Caco-2 (cell line): ENCODE measurements around the gene MBOAT7. TPM values are rescaled to one million over a fixed set of nuclear protein-coding genes. Genes with fewer than 3 reads are reported as not detected.

ENCODE experiments used
- BruUV-seq: library from RNA; stranded (reverse); fragments of 400-500 nt; replicated peaks from 2 replicates; lab custom pipeline; 2021; lab: Mats Ljungman, UMichigan
- CTCF ChIA-PET: fragments of 300-600 bp; sonication (Branson Sonifier 250); formaldehyde crosslinking; loops from one replicate; lab custom pipeline; 2022; ENCODE audit warnings: antibody characterized with exemption; lab: Charles Lee
- POLR2A ChIA-PET: fragments of 300-600 bp; sonication (Branson Sonifier 250); formaldehyde crosslinking; loops from one replicate; lab custom pipeline; 2022; ENCODE audit warnings: antibody characterized with exemption; lab: Charles Lee
- DNase-seq, 2 experiments: peaks; one replicate each; pipeline versions ENCODE4 v3.0.0 to v3.0.0-alpha.2; 2020 to 2022
- H3K27me3 ChIP-seq: replicated peaks from 2 replicates; pipeline ENCODE4 v1.6.0; 2011; ENCODE audit warnings: low read length; ENCODE audit not compliant: control insufficient read depth, insufficient read depth
- H3K36me3 ChIP-seq: 2 replicates; pipeline ENCODE4 v1.5.1; 2011; ENCODE audit warnings: low read length; ENCODE audit not compliant: control insufficient read depth, insufficient read depth
- H3K4me1 ChIP-seq: fragments of 250-450 bp; sonication (Bioruptor Pico); 2 replicates; pipeline ENCODE4 v1.5.1; 2020; ENCODE audit warnings: mild to moderate bottlenecking
- H3K4me3 ChIP-seq: 2 replicates; pipeline ENCODE4 v1.5.1; 2011; ENCODE audit warnings: low read depth, mild to moderate bottlenecking, control low read depth, low read length
- H3K9me3 ChIP-seq: fragments of 250-450 bp; sonication (Bioruptor Pico); 2 replicates; pipeline ENCODE4 v1.5.1; 2020; ENCODE audit warnings: mild to moderate bottlenecking, moderate library complexity
- H3K27ac Mint-ChIP-seq: one replicate; pipeline ENCODE4 v1.8.0; 2022; ENCODE audit warnings: mixed read lengths; ENCODE audit not compliant: unreplicated experiment
- H3K27me3 Mint-ChIP-seq: one replicate; pipeline ENCODE4 v1.8.0; 2022; ENCODE audit warnings: mixed read lengths; ENCODE audit not compliant: insufficient read depth, unreplicated experiment
- H3K36me3 Mint-ChIP-seq: one replicate; pipeline ENCODE4 v1.8.0; 2022; ENCODE audit warnings: mild to moderate bottlenecking, mixed read lengths; ENCODE audit not compliant: insufficient read depth, unreplicated experiment
- H3K4me1 Mint-ChIP-seq: one replicate; pipeline ENCODE4 v1.8.0; 2022; ENCODE audit warnings: low read depth, mixed read lengths; ENCODE audit not compliant: unreplicated experiment
- H3K4me3 Mint-ChIP-seq: one replicate; pipeline ENCODE4 v1.8.0; 2022; ENCODE audit warnings: mild to moderate bottlenecking, moderate library complexity, mixed read lengths; ENCODE audit not compliant: unreplicated experiment
- H3K9me3 Mint-ChIP-seq: one replicate; pipeline ENCODE4 v1.8.0; 2022; ENCODE audit warnings: mixed read lengths; ENCODE audit not compliant: unreplicated experiment
- intact Hi-C: fragments of 100-400 bp; cut with micrococcal nuclease; formaldehyde crosslinking; loops from one replicate; pipeline ENCODE4 v1.10.0; 2022; ENCODE audit not compliant: unreplicated experiment
- total RNA-seq: library from RNA; stranded (reverse); gene quantifications from 2 replicates; pipeline ENCODE4 v1.2.3, GENCODE V29; 2022
- TF ChIP-seq, protein P1 (sequence below), 2 experiments: fragments of 200-600 bp in 1 of 2; IDR thresholded peaks; 1 replicate in 1 of 2; 2 replicates in 1 of 2; pipeline versions ENCODE4 v1.5.1 to v1.8.0; 2011 to 2022; ENCODE audit warnings: antibody characterized with exemption in 1 of 2, control low read depth in 1 of 2, inconsistent platforms in 1 of 2, low read depth in 1 of 2, low read length in 1 of 2, mild to moderate bottlenecking in 1 of 2, moderate library complexity in 1 of 2; ENCODE audit not compliant: insufficient read depth in 1 of 2, severe bottlenecking in 1 of 2, unreplicated experiment in 1 of 2

The MBOAT7 gene
- total RNA-seq, 1 experiment from 2014 or later, result 137 TPM

- no peak overlapping the region for H3K4me3 ChIP-seq
- intact Hi-C loops, result no loop called here
- BruUV-seq, result no TSS peak
- Mint-ChIP-seq H3K27me3 (no peaks in the 10 kb centered on the region), H3K36me3 (peaks cover 87% of the 10 kb centered on the region), H3K4me3 (no peak overlapping the region), H3K27ac (no peak overlapping the region), H3K4me1 (no peaks in the 10 kb centered on the region), H3K9me3 (no peaks in the 10 kb centered on the region)
- no peaks in the 10 kb centered on the region for H3K9me3 ChIP-seq
- DNase-seq, result no peak
- H3K4me1 ChIP-seq, result no peaks in the 10 kb centered on the region
- peaks cover 12% of the 10 kb centered on the region for H3K36me3 ChIP-seq
- ChIA-PET CTCF (no interaction called here), POLR2A (interaction anchor here (0.6 kb wide), 1 partner anchor 8 kb away, joined by 3 read pairs; the partner anchor contains the start of gene CNOT3)
- no peaks in the 10 kb centered on the region for H3K27me3 ChIP-seq
- TF ChIP-seq, protein P1, sequence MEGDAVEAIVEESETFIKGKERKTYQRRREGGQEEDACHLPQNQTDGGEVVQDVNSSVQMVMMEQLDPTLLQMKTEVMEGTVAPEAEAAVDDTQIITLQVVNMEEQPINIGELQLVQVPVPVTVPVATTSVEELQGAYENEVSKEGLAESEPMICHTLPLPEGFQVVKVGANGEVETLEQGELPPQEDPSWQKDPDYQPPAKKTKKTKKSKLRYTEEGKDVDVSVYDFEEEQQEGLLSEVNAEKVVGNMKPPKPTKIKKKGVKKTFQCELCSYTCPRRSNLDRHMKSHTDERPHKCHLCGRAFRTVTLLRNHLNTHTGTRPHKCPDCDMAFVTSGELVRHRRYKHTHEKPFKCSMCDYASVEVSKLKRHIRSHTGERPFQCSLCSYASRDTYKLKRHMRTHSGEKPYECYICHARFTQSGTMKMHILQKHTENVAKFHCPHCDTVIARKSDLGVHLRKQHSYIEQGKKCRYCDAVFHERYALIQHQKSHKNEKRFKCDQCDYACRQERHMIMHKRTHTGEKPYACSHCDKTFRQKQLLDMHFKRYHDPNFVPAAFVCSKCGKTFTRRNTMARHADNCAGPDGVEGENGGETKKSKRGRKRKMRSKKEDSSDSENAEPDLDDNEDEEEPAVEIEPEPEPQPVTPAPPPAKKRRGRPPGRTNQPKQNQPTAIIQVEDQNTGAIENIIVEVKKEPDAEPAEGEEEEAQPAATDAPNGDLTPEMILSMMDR (IDR thresholded peaks at IDR 0.05; ENCODE audit: insufficient read depth in 1 of 2, low read depth in 1 of 2, low read length in 1 of 2, severe bottlenecking in 1 of 2, unreplicated experiment in 1 of 2), result no peak
Measured at GRCh38 chr19:54145541-54146158, 43.7 kb downstream of the MBOAT7 start.

GRCh38 chr19:54142166-54142780, 47.1 kb downstream of the MBOAT7 start:
- peaks cover 12% of the 10 kb centered on the region for H3K36me3 ChIP-seq
- H3K36me3 Mint-ChIP-seq, result peaks cover 70% of the 10 kb centered on the region
- H3K4me1 Mint-ChIP-seq, result no peaks in the 10 kb centered on the region
- no peak overlapping the region for H3K27ac Mint-ChIP-seq
- H3K9me3 Mint-ChIP-seq, result no peaks in the 10 kb centered on the region
- CTCF ChIA-PET, result no interaction called here
- 0 out of 2 replicates have a peak, but pooled peaks cover 4% of the 10 kb centered on the region for H3K4me1 ChIP-seq
- H3K27me3 ChIP-seq, result no peaks in the 10 kb centered on the region
- H3K9me3 ChIP-seq, result no peaks in the 10 kb centered on the region
- BruUV-seq, result no TSS peak
- no peak overlapping the region for H3K4me3 Mint-ChIP-seq
- H3K4me3 ChIP-seq, result no peak overlapping the region
- TF ChIP-seq, protein P1 (IDR thresholded peaks at IDR 0.05; ENCODE audit: insufficient read depth in 1 of 2, low read depth in 1 of 2, low read length in 1 of 2, severe bottlenecking in 1 of 2, unreplicated experiment in 1 of 2), result no peak
- no peaks in the 10 kb centered on the region for H3K27me3 Mint-ChIP-seq
- intact Hi-C loops, result no loop called here
- POLR2A ChIA-PET, result no interaction called here
- no peak for DNase-seq

DNA sequence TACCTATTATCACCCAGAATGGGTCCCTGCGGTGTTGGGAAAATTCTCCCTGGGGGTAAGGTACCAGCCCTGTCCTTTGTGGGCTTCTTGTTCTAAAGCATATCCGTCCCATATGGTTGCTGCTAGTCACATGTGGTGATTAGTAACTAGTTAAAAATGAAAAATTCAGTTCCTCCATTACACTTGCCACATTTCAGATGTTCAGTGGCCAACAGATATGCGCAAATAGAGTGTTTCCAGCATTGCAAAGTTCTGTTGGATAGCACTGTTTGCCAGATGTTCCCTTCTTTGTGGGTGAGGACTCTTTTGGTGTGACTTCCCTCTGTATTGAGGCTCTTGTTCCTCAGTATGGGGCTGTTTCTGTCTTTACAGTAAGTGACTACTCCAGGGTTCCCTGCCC, 48.0 kb downstream of the MBOAT7 start:
- Histone ChIP-seq H3K4me3 (no peak overlapping the region), H3K27me3 (no peaks in the 10 kb centered on the region), H3K9me3 (no peaks in the 10 kb centered on the region), H3K36me3 (peaks cover 12% of the 10 kb centered on the region), H3K4me1 (0 out of 2 replicates have a peak, but pooled peaks cover 4% of the 10 kb centered on the region)
- Mint-ChIP-seq H3K27ac (no peak overlapping the region), H3K4me3 (no peak overlapping the region), H3K9me3 (no peaks in the 10 kb centered on the region), H3K36me3 (peaks cover 70% of the 10 kb centered on the region), H3K27me3 (no peaks in the 10 kb centered on the region), H3K4me1 (peaks cover 1% of the 10 kb centered on the region)
- no peak for DNase-seq
- BruUV-seq, result no TSS peak
- ChIA-PET CTCF (no interaction called here), POLR2A (no interaction called here)
- TF ChIP-seq, protein P1 (IDR thresholded peaks at IDR 0.05; ENCODE audit: insufficient read depth in 1 of 2, low read depth in 1 of 2, low read length in 1 of 2, severe bottlenecking in 1 of 2, unreplicated experiment in 1 of 2), result no peak
- intact Hi-C loops, result no loop called here
